CD4-positive, alpha-beta T cell treated with Interleukin-21 for 1 hour (primary cell): Measurements from ENCODE around the gene NID2.

Source experiments
- DNase-seq: peaks from one replicate; pipeline ENCODE4 v3.0.0-alpha.2; 2020

The NID2 gene

GRCh38 chr14:51996148-51996746 is 72.6 kb downstream of the NID2 start:
- peak; percentile 65 for DNase-seq

GRCh38 chr14:51993285-51993920 is 75.5 kb downstream of the NID2 start:
- DNase-seq, result no peak

- DNase-seq, result no peak
These were observed 78.4 kb downstream of the NID2 start for GRCh38 chr14:51990488-51990887.

GRCh38 chr14:51989293-51990234 is 79.3 kb downstream of the NID2 start, which contains the start of gene RTRAF:
TSS of gene RTRAF (plus strand) at chr14:51989546. CDS start at chr14:51989640, 94 bp downstream.
- peak; percentile 92 for DNase-seq

- DNase-seq, result no peak
These were observed 80.6 kb downstream of the NID2 start for GRCh38 chr14:51988221-51988620.

GRCh38 chr14:51981218-51981854 is 87.5 kb downstream of the NID2 start:
- DNase-seq, result no peak

- DNase-seq, result peak; percentile 81
These were observed 89.7 kb downstream of the NID2 start for GRCh38 chr14:51979088-51979709.

GRCh38 chr14:51978681-51979085 is 90.2 kb downstream of the NID2 start:
- no peak for DNase-seq

GRCh38 chr14:51977075-51977474 is 91.8 kb downstream of the NID2 start:
- DNase-seq, result no peak

- DNase-seq, result no peak
These were observed 96.3 kb downstream of the NID2 start for GRCh38 chr14:51972566-51972965.

GRCh38 chr14:51969852-51970540 is 98.9 kb downstream of the NID2 start:
- no peak for DNase-seq

- no peak for DNase-seq
These were observed 101.3 kb downstream of the NID2 start for GRCh38 chr14:51967521-51967920.

- no peak for DNase-seq
These were observed 105.6 kb downstream of the NID2 start for GRCh38 chr14:51963286-51963685.

- DNase-seq, result no peak
These were observed 106.1 kb downstream of the NID2 start for GRCh38 chr14:51962711-51963110.

- no peak for DNase-seq
These were observed 108.0 kb downstream of the NID2 start for GRCh38 chr14:51960866-51961265.

GRCh38 chr14:51959928-51960327 is 108.9 kb downstream of the NID2 start:
- no peak for DNase-seq

- no peak for DNase-seq
These were observed 110.9 kb downstream of the NID2 start for GRCh38 chr14:51957950-51958349.
